OCI-LY3 (cell line): ENCODE results near the gene TRIM63.

Experiments used
- CTCF ChIP-seq: fragments of 200-600, 300-600 bp; sonication (generic); IDR thresholded peaks from 2 replicates; pipeline ENCODE4 v1.5.1; 2014; ENCODE audit warnings: antibody characterized with exemption, low read length, low read depth
- EZH2phosphoT487 ChIP-seq: fragments of 200-600 bp; shearing (Covaris generic); IDR thresholded peaks from 2 replicates; pipeline ENCODE4 v1.6.1; 2018; ENCODE audit warnings: antibody characterized with exemption, mixed run types, low read depth

- TF ChIP-seq CTCF: no peak
- no peak for TF ChIP-seq EZH2phosphoT487
These were observed 57.5 kb downstream of the TRIM63 start for GRCh38 chr1:26009796-26010447.
